GM19395 (cell line): Measurements from ENCODE around the gene TXNDC15.

Source experiments
- ATAC-seq: cut with Tn5 transposase; IDR thresholded peaks from one replicate; pipeline ENCODE4 v1.9.1; 2021; ENCODE audit warnings: mild to moderate bottlenecking, moderate library complexity; ENCODE audit not compliant: unreplicated experiment

TXNDC15 gene

DNA sequence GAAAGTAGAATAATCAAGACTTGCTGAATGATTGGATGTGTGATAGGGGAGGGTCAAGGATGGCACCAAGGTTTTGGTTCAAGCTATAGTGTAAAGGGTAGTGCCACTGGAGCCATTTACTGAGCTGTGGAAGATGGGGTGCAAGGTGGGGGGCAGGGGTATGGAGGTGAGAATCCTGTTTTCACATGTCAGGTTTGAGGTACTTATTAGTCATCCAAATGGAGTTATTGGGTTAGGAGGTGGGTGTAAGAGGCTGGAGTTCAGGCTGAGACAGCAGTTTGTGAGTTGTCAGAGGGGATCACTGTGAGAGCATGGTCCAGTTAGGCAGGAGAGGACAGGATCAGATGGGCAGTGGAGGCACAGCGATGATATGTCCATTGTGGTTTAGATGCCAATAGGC lies 39.6 kb downstream of the TXNDC15 start:
- no peak for ATAC-seq

GRCh38 chr5:134917070-134917815 lies 43.1 kb downstream of the TXNDC15 start:
- ATAC-seq, result no peak

GRCh38 chr5:134918861-134919260 lies 44.7 kb downstream of the TXNDC15 start:
- no peak for ATAC-seq

- no peak for ATAC-seq
Measured at GRCh38 chr5:134920848-134921575, 46.8 kb downstream of the TXNDC15 start.

DNA sequence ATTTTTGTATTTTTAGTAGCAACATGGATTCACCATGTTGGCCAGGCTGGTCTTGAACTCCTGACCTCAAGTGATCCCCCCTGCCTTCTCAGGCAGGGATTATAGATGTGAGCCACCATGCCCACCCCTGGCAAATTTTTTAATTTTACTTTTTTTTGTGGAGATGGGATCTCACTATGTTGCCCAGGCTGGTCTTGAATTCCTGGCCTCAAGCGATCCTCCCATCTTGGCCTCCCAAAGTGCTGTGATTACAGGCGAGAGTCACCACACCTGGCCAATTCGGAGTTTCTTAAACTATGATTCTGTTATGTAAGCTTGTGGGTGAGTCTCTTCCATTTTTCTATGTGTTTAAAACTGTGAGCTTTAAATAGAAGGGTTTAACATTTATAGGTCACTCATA lies 58.3 kb downstream of the TXNDC15 start:
- ATAC-seq, result no peak

- ATAC-seq, result no peak
Measured at GRCh38 chr5:134934202-134934601, 60.0 kb downstream of the TXNDC15 start.

DNA sequence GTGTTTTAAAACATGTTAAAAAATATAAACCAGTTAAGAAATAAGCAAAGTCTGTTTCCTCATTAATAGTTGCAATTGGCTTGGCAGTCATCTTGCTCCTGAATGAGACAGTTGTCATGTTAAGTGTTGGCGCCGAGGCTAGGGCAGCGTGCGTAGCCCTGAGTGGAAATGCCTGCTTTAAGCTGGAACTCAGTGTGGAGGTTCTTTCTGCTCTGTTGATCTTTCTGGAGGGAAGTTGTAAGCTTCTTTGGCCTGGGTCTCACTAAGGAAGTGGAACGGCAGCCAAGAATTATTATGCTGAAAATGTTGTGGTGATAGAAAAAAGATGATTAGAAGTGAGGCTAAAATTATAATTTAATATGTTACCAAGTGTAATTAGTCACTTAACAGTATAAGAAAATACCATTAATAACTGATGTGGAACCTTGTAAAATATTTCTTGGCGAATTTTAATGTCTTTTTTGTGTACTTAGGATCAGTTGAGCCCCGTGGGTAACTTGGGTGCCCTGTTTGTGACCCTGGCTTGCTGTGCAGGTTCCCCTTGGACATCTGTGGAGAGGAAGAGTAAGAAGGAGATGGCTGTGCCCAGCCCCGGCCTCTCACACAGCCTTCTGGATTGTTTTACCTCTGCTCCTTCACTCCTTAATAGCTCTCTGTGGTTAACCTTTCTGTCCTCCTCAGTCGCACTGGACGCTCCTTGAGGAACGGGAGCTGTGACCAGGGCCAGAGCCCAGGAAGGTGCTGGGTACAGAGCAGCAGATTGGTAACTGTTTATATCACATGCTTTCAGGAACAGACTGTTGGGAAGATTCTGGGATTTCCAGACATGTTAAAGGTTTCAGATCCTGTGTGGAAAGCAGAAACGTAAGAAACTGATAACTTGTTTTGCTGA lies 61.8 kb downstream of the TXNDC15 start:
- no peak for ATAC-seq

DNA sequence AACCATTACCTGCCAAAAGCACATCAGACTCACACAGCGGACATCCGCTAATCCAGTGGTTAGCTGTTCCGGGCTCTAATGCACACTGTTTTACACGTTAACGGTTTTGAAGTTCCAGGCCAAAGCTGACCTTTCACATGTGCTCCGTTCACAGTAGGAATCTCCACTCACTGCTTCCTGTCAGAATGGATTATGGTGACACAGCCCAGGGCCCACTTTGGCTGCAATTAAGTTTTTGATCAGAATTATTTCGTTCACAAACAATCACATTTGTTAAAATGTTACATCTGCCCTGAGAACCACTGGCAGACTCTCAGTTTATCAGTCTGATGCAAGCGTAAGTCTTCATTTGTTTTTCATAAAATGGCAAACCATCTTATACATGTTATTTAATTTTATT lies 63.4 kb downstream of the TXNDC15 start:
- no peak for ATAC-seq

DNA sequence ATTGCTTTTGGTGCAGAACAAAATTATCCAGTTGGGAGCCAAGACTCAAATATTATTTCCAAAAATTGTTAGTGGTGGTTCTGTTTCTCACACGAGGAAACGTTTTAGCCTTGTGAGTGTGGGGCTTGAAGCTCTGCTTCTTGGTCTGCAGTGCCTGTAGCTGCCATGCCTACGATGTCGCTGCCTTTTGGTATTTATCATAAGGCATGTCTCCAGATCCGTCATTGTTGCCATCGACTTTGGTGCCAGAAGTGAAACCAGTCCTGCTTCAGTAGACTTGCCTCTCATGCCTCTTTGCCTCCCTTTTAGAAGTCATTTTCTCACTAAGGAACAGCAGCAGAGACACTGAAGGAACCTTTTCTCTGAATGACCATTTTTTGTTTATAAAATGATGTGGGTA lies 63.9 kb downstream of the TXNDC15 start:
- ATAC-seq, result no peak

DNA sequence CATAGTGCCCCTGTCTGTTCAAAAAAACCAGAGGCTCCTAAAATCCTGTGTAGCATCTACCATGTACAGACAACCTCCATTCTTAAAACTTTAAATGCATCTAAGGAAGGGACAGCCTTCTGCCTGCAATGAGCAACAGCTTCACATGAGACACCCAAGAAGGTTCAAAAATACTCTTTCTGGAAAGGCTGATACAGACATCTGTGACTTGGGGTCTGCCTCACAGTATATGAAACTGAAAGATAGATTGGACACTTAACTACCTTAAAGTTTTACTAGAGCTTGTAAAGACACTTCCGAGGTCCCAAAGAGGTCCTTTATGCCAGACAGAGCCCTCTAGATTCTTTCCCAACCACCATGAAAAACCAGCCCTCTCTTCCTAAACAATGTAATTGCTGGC lies 65.3 kb downstream of the TXNDC15 start:
- no peak for ATAC-seq

GRCh38 chr5:134943547-134943946 lies 69.4 kb downstream of the TXNDC15 start:
- no peak for ATAC-seq

DNA sequence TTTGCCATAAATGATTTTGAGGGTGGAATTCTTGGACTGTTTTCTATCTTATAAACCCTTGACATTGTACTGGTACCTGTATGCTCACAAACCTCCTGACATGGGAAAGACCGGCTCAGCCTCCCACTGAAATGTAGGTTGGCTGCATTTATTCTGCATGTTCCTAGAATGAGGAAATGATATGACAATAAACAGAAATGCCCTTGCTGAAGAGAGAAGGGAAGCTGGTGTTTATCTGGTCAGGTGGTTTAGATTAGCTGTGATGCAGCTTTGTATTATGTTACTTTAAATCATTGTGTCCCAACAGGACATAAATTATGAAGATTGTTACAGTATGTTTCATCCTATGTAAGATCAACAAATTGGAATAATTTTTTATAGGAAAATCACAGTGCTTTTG lies 70.5 kb downstream of the TXNDC15 start:
- ATAC-seq, result no peak

DNA sequence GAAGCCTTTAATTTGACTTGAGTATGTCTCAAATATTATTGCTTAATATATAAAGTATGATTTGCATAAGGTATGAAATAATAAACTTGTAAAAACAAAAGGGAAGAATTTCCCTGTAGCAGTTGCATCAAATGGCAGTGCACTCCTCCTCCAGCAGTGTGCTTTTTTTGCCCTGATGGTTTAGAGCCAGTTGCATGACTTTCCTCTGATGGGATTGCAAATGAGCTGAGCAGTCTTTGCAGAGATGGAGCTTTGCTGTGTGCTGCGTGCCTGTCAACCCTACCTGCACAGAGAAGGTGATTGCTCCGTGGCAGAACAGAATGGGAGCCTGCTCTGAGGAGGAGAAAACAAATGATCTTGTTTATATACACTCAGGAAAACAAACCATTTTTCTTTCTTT lies 70.9 kb downstream of the TXNDC15 start:
- no peak for ATAC-seq

DNA sequence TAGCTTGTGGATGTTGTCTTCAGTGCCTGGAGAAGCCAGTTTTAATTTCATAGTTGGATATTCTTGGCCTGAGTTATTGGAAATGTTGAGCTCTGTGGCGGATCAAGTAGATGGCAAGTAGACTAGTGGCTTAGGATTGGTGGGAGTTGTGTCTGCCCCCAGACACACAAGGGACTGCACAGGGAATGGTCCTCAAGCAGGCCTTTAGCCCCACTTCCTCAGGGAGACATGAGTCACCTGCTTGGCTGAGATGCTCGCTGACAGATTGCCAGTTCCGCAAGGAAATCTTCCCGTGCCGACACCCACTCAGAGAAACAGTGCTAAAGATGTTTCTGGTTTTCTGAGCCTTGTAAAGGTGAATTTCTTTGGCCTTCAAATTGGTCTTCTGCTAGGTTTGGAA lies 74.7 kb downstream of the TXNDC15 start:
- no peak for ATAC-seq

DNA sequence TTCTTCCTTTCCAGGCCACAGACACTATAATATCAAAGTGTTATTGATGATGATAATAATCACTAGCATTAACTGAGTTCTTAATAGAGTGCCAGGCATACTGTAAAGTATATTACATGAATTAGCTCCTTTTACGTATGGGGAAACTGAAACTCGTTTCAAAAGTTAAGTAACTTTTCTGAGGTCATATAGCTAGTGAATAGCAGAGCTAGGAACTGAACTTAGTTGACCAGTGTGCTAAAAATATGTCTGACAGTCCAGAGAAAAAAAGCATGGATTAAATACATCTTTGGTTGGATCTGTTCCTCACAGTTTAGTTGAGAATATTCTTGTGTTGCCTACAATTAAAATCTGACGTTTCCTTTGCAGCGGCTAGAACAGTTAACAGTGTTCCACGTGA lies 75.1 kb downstream of the TXNDC15 start:
- no peak for ATAC-seq
